CD1c-positive myeloid dendritic cell (primary cell): Measurements from ENCODE around the gene HMGN3.

Experiments
- DNase-seq: peaks from one replicate; pipeline ENCODE4 v3.0.0-alpha.2; 2016; ENCODE audit errors: extremely low spot score

The HMGN3 gene

DNA sequence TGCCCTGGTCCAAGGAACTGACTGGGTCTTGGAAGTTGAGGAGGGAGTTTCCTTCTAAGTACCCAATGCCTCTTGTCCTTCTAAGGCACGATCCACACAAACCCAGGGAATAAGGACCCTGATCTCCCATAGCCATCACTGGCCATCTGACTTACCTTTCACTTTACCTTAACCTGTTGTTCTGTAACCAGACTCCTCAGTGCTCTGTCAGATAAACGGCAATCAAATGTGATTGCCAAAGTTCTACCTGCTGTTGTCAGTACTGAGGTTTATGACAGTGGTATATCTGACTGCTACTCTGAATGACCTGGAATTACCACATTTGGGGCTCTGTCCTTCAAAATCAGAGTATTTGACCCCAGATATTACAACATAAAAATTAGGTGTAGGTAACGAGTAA, 49.8 kb downstream of the HMGN3 start:
- DNase-seq, result no peak

DNA sequence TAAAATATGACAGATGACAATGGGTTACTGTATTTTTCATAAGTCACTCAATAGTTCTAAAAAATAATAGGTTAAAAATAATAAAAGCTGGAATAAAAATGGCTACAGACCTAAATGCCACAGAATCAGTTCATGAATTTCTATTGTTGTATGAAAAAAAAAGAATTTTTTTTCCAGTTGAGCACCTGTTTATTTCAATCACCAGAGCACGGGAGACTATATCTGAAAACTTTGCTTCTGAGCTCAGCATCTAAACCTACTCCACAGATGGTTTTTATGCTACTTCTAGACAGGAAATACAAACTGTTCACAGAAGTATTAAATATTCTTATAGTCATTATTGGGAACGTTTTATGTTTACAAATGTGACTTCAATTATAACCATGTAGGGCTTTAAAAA, 50.4 kb downstream of the HMGN3 start:
- no peak for DNase-seq

DNA sequence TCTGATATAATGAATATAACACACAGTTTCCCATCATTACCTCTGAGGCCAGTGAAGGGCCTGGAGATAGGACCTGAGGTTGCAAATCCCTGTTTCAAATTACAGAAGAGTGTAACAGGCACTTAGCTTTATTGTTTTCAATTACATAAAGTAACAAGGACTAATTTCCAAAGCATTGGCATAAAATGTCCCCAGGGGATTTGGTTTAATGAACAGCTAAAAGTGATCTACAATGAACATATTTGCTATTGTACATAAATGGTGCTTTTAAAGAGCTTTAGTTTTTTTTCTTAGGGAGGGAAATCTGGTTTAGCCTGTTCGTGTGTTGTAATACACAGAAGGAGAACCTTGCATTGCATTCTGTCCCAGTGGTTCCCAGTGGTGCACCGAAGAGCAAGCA, 54.4 kb downstream of the HMGN3 start:
- DNase-seq, result no peak

DNA sequence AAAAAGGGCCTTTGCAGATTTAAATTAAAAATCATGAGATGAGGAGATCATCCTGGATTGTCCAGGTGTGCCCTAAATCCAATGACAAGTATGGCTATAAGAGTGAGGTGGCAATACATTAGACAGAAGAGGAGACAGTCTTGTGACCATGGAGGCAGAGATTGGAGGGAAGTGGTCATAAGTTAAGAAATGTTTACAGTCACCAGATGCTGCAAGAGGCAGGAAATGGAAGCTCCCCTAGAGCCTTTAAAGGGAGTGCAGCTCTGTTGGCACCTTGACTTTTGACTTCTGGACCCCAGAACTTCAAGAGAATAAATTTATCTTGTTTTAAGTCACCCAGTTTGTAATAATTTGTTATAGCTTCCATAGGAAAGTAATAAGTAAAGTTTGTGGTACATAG, 61.1 kb downstream of the HMGN3 start:
- no peak for DNase-seq

DNA sequence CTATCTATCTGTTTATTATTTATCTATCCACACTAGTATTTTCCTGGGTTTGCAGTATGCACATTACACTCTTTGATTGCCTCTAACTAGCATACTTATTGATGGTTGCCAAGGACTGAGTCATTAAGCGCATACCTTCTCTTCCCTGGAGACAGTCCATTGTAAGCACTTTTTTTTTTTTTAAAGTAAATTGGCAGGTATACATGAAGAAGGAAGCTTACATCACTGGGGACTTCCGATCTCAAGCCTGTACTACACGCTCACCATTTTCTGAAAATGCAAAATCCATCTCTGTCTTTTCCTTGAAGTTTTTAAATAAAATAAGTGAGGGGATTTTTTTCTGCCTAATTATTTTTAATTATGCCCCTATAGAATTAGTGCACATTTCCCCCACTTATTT, 63.5 kb downstream of the HMGN3 start:
- no peak for DNase-seq

DNA sequence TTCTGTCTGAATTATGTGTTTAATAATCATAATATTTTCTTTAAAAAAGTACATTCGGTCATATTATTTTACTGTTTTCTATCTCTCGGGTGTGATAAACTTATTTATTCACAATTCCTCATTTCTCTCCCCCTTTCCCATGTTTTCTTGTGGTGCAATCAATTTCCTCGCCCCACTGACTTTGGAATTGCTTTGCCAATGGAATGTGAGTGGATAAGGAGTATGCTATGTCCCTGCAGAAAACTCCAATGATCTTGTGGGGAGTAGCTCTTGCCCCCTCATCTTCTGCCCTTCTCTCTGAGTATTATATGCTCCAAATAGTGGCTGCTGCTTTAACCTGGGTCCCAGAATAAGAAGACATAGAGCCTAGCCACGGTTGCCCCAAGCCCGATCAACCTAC, 64.1 kb downstream of the HMGN3 start:
- DNase-seq, result no peak

DNA sequence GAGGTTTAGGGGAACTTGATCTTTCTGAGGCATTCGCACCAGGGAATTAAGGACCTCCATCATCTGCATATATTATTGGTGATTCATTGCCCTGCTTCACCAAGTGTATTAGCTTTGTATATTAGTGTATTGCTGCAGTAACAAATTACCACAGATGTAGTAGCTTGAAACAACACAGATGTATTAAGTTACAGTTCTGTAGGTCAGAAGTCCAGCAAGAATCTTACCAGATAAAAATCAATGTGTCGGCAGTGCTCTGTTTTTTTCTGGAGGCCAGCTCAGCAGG, 65.8 kb downstream of the HMGN3 start:
- no peak for DNase-seq

DNA sequence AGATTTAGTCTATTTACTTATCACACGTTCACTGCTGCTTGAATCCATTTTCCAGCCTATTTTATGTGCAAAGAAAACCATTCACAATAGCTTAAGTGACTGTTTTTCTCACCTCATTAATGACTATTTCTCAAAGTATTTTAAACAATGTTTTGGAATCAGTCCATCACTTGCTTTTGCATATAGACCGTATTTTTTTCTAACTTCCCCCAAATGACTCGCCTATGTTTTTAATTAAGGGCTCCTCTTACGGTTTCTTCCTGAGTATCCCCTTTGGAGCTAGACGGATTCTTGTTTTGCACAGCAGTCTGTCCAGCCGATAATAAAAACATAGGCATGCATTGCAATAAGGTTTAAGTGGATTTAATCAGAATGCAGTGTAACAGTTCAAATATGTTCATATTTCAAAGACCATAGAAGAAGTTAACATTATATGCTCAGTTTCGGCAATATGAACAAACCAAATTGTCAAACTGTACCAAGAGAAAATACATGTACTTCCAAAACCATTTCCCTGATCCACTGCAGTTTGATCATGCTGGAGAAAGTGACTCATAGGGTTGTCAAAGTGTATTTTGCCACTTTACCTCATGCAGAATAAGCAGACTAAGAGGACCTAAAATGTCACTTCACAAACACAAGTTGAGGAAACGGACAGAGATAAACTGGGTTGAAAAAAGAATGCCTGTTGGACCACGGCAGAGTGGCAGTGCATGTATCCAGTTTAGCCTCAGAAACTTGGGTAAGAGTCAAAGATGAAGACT, 66.4 kb downstream of the HMGN3 start:
- no peak for DNase-seq

DNA sequence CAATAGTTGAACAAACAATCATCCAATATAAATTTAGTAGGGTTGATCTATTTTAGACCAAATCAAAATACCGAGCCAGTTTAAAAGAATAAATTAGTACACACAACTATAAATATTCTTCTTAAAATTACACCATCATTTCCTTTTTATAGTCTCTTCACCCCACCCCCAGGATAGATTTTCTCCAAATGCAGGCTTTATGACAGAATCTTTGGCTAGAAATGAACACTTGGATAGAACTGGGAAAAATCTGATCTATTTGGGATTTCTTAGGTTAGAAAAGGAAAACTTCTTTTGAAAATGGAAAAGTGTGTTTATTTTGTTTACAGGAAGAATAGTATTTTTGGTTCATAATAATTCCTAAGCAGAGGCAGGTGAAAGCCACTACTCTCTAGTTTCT, 74.6 kb downstream of the HMGN3 start:
- DNase-seq, result no peak

DNA sequence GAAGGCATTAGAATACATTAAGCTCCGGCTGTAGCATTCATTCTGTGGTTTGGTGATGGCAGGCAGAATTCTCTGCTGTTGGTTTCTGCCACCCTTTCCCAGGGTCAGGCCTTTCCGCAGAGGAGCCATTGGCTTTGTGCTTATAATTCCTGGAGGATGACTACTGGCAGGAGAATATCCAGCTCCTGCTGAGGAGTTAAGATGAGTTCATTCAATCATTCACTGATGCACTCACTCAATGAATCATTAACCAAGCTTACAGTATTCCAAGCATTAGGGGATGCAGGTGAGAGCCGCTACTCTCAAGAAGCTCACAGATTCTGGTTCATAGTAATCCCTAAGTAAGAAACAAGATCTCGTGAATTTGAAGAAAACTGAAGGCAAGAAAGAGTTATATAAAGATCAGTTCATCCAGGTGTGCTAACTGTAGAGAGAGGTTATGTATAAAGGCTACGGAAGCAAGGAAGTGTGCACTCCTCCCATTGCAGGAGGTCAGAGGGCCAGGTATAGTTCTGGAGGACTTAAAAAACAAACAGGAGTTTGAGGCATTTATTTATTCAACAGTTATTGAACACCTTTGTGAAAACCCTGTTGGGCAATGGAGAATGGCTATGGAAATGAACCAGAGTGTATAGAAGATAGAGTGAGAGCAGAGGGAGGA, 75.5 kb downstream of the HMGN3 start:
- no peak for DNase-seq

DNA sequence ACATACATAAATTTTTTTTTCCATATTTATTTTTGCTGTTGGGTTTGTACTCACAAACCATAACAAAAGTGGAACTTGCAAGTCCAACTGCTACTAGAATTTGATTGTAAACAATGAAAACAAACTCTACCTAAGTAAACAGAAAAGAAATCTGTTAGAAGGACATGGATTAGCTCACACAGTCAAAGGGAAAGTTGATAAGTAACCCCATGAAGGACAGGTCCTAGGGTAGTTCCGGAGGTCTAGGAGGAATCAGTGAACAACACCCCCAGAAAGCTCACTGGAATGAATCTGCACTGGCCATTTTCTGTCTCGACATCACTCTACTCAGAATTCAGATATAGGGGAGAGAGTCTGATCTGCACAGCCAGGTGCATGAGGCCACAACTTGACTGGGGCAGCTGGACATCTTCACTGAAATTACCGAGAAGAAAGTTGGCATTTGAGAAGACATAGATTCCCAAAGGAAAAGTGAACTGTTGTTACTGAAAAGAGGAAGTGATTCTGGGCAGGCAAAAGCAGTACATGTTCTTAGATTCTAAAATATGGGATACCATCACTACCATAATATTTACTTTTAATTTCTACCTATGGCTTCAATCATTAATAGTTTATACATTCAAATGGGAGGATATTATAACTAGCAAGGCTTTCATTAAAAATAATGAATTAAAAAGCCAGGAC, 76.4 kb downstream of the HMGN3 start:
- DNase-seq, result no peak

DNA sequence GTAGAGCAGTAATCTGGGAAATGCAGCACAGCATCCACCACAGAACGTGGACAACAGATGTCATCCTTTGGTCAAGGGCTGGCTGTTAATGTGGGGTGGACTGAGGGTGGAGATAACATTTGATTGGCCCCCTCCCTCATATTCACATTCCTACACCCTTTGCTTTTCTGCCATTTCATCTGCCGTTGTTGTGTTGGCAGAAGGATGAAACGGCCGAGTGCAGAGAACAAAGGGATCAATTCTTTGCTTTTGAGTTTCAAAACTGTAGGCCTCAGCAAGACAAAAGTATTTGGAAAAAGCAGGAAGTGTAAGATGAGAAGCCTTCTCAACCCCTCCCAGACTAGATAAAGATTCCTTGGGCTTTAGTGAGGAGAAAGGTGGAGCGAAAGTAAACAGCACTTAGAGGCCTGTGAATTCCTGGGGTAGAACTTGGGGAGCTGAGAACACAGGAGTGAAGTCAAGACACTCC, 82.2 kb downstream of the HMGN3 start:
- no peak for DNase-seq
